ENCODE measurements around the gene RIMBP2.

DNA sequence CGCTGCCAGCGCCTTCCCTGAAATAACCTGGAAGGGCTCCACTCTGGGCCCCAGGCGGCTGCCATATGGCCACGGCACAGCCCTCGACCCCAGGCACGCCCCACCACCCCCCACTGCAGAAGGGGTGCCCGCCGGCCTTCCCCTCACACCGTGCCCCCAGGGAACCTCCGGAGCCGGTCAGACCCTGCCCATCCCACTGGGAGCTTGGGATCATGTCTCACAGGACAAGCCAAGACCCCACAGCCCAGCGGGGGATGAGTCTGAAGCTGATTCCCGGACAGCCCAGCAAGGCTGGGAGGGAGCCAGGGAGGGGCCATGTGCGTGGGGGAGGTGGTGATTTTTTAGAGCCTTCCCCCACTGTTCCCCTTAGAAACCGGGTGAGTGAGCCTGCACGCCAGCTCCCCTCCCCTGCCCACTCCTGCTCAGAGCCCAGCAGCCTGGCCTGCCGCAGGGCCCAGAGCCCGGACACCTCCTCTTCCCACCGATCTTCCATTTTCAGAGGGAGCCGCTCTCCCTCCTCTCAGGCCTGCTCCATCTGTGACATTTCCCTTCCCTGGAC lies 1.4 kb downstream of the RIMBP2 start:
- TF ChIP-seq TAF1 (IDR thresholded peaks at IDR 0.05; ENCODE audit: borderline replicate concordance, insufficient read depth, low read length) (no peak), POLR2AphosphoS5 (IDR thresholded peaks at IDR 0.05; ENCODE audit: low read depth, low read length) (no peak), SIN3A (IDR thresholded peaks at IDR 0.05; ENCODE audit: borderline replicate concordance, insufficient read depth, low read length) (no peak), FOXP2 (optimal IDR thresholded peaks at IDR 0.05; ENCODE audit: borderline replicate concordance, extremely low read depth, extremely low read length, insufficient read depth) (no peak)
- TF ChIP-seq, protein P1, sequence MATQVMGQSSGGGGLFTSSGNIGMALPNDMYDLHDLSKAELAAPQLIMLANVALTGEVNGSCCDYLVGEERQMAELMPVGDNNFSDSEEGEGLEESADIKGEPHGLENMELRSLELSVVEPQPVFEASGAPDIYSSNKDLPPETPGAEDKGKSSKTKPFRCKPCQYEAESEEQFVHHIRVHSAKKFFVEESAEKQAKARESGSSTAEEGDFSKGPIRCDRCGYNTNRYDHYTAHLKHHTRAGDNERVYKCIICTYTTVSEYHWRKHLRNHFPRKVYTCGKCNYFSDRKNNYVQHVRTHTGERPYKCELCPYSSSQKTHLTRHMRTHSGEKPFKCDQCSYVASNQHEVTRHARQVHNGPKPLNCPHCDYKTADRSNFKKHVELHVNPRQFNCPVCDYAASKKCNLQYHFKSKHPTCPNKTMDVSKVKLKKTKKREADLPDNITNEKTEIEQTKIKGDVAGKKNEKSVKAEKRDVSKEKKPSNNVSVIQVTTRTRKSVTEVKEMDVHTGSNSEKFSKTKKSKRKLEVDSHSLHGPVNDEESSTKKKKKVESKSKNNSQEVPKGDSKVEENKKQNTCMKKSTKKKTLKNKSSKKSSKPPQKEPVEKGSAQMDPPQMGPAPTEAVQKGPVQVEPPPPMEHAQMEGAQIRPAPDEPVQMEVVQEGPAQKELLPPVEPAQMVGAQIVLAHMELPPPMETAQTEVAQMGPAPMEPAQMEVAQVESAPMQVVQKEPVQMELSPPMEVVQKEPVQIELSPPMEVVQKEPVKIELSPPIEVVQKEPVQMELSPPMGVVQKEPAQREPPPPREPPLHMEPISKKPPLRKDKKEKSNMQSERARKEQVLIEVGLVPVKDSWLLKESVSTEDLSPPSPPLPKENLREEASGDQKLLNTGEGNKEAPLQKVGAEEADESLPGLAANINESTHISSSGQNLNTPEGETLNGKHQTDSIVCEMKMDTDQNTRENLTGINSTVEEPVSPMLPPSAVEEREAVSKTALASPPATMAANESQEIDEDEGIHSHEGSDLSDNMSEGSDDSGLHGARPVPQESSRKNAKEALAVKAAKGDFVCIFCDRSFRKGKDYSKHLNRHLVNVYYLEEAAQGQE (IDR thresholded peaks at IDR 0.05; ENCODE audit: insufficient read depth in 1 of 2, low read depth in 2 of 2, low read length in 2 of 2), result no peak

All from PFSK-1 (cell line).